ENCODE data around the gene KRT38. TPM values are rescaled to one million over a fixed set of nuclear protein-coding genes. Genes with fewer than 3 reads are reported as not detected.
"Not testable (repeated sequence)": the region's sequence is repeated elsewhere in the genome, so short reads cannot be mapped to it uniquely, and the experiment has no call there.

The KRT38 gene
- polyA plus RNA-seq, 1 donor, result not detected

DNA sequence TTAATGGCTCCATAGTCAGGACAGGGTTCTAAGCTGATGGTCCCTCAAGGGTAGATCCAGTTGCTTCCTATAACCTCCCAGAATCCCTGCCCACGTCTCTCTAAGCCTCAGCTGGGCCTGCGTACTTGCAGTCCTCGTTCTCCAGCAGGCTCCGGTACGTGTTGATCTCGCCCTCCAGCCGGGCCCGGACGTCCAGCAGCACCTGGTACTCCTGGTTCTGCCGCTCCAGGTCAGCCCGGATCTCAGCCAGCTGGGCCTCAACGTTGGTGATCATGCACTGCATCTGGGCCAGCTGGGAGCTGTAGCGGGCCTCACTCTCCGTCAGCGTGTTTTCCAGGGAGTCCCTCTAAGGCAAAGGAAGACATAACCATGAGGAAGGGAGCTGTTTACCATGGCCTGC, 21.9 kb upstream of the KRT38 start:
- no peak for DNase-seq

GRCh38 chr17:41457676-41458075, 16.9 kb upstream of the KRT38 start:
- no peak for DNase-seq

DNA sequence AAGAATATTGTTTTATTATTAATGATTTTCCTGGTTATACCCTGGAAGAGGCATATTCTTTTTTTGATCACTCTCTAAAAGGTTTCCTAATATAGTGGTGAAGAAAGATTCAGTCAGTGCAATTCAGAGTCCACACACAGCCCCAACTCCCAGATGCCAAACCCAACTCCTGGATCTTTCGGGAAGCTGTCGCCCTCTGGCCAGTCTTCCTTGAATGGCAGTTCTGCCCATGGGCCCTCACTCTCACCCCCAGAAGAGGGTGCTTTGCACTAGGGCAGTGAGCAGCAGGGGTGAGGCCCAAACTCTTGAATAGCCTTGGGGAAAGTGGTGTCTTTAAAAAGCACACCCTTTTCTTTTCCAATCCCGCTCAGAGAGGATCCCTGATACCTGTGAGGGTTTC, 15.4 kb upstream of the KRT38 start:
- DNase-seq, result no peak

DNA sequence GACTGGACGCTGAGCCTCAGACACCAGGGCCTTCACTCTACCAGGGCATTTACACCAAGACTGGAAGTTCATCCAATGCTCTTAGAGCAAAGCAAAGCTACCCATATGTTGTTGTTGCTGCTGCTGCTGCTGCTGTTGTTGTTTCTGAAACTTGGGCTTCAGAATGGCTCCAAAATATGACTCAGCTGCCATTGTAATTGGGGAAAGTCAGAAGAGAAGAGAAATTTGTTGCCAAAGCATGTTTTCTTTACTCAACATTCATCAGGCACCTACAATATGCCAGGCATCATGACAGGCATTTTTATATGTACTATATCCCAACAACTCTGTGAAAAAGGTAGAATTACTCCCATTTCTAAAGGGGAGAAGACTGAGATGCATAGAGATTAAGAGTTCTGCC, 14.5 kb upstream of the KRT38 start:
- DNase-seq, result no peak

DNA sequence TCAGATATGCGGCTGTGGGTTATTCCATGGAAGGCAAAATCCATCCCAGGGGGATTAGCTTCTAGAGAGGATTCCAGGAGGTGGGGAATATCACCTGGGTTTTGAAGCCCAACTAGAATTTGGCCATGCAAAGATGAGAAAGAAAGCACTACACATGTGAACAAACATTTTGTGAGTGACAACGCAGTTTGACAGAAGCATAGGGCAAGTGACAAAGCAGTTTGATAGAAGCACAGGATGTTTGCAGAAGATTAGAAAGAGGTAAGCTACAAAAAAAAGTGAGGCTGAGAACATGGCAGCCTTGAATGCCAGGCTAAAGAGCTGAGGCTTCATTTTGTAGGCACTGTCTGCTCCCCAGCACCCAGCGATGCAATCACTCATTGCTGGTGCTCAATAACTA, 12.3 kb upstream of the KRT38 start:
- no peak for DNase-seq

DNA sequence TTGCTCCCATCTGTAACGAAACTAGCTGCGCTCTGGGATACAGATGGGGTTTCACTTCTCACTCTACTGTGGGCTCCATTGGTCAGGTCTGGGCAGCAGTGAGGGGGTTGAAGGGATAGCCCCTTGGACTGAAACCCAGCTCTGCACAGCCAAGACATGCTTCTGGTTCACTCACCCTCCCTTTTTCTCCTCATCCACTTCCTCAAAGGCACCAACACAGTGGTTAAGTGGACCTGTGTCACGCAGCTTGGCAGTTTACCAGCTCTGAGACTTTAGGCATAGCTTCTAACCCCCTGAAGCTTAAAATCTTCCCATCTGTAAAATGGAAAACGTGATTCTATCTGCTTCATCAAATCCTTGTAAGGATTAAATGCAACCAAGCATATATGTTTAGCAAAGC, 11.5 kb upstream of the KRT38 start:
- no peak for DNase-seq

GRCh38 chr17:41451154-41451728, 10.5 kb upstream of the KRT38 start:
- DNase-seq, result no peak

DNA sequence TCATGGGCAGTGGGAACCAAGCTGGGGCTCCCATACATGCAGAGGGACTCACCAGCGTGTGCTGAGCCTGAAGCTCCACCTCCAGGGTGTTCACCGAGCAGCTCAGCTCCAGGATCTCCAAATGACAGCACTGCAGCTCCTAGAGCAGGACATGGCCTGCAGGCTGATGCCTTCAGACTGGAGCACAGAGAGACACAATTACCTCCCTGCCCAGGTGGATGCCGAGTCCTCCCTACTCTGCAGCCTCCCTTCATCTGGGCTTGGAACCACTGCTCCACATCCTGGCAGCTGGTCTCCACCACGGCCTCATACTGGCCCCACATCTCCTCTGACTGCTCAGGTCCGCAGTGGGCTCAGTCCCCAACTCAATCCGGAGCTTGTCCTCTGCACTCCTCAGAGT, 8.2 kb upstream of the KRT38 start:
- DNase-seq, result no peak

- no peak for DNase-seq
These were observed 7.7 kb upstream of the KRT38 start for GRCh38 chr17:41448506-41448905.

DNA sequence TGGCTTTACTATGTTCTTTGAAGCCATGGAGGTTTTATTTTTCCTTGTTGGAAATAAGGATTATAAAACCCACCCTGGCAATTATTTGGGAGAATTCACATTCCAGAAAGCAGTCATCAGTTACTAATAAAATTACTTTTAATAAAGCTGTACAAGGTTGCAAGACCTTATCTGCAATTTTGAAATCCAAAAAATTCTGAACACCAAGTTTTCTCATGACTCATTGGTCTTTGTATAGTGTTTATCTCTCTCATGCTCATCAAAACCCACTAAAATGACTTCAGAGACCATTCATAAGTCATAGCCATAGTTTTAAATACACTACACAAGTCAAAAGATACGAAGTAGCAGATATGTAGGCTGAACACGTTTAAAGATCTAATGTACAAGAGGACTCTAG, 6.0 kb upstream of the KRT38 start:
- no peak for DNase-seq

GRCh38 chr17:41444640-41445039, 3.9 kb upstream of the KRT38 start:
- DNase-seq, result no peak

- DNase-seq, result no peak
These were observed 3.4 kb upstream of the KRT38 start for GRCh38 chr17:41444186-41444585.

DNA sequence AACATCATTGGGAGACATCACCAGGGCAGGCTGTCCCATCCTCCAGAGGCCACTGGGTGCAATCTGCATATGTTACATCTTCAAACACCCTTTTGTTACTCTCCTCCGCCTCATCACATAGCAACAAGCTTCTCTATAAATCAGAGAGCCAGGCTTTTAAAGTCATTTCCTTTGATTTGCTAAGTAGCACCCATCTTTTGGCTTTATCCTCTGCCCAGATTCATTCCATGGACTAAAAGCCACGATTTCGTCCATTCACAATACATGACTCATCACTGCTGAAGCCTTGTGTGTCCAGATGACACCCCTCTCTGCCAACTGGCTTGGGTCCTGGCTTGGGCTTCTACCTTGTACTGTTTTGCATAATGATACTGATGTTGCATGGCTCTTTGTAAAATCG, 2.0 kb upstream of the KRT38 start:
- no peak for DNase-seq

- DNase-seq, result no peak
These were observed 1.4 kb downstream of the KRT38 start for GRCh38 chr17:41439375-41439774.

DNA sequence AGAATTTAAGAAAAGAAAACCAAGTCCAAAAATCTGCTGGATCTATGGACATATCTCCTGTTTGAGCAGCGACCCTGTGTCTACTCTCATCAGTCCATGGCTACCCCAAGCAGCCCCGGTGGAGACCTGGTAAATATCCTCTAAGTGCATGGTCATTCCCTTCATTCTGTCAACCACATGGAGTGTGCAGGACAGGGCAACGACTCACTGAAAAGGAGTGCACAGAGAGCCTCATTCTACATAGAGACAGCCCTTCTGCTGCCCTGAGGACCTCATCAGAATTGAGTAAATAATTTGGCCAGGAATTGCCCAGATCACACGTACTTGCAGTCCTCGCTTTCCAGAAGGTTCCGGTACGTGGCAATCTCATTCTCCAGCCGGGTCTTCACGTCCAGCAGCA, 3.0 kb downstream of the KRT38 start:
- DNase-seq, result no peak

- DNase-seq, result no peak
These were observed 3.5 kb downstream of the KRT38 start for GRCh38 chr17:41437254-41437653.

DNA sequence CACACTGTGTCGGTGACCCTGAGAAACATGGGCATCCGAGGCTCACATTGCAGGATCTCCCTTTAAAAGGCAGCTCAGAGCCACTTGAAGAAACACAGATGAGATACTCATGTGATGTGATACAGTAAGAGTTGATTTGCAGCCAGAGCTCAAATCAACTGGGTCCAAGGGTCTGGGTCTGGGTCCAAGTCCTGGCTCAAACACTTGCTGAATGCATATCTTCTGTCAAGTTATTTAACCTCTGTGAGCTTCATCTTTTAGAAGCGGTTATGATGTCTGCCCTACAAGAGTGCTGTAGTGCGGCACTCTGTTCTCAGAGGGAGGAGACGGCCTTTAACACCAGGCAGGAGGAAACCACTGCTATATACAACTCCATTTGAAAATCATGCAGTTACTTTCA, 6.4 kb downstream of the KRT38 start:
- no peak for DNase-seq

- DNase-seq, result no peak
These were observed 6.8 kb downstream of the KRT38 start for GRCh38 chr17:41434005-41434404.

- DNase-seq, result no peak
These were observed 7.2 kb downstream of the KRT38 start for GRCh38 chr17:41433586-41433985.

- not testable (repeated sequence) for DNase-seq
These were observed 10.4 kb downstream of the KRT38 start for GRCh38 chr17:41430376-41430775.

DNA sequence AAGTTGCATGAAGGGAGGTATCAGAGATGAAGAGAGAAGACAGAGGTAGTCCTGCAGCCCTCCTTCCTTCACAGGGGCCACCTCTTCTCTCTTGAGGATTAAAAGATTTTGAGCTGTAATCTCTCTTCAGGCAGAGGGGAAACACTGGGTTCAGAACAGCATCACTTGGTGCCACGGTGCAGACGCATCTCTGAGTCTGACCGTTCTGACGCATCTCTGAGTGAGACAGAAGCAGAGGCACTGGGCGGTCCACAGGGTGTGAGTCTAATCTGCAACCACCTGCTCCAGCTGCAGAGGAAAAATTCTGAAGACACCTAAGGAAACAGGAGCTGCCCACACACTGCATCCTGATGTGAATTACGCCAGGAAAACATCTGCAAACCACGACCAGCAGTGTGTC, 11.1 kb downstream of the KRT38 start:
- DNase-seq, result no peak

DNA sequence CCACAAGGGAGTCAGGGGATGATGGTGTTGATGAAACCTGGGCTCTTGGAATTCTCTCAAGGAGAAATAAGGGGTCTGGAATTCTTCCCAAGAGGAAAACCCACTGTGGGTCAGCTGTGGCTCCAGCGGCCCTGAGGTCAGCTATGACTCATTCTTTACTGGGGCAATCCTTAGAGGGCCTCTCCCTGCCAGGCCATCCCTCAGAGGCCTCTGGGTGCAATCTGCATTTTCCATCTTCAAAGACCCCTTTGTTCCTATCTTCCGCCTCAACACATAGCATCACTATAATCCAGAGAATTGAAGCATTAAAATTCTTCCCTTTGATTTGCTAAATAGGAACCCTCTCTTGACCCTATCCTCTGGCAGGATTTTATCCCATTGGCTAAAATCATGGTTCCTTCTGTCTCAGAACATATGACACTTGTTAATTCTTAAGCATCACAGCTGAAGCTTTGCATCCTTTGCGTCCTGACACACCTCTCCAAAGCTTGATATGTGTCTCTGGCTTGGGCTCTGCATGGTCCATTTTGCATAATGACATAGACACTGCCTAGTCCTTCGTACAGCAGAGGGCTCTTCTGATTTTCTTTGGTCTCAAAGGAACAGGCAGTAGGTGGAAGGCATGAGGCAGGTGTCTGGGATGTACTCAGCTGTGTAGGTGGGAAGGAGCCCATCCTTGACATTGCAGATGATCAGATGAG, 12.0 kb downstream of the KRT38 start:
- no peak for DNase-seq

- DNase-seq, result no peak
These were observed 16.6 kb downstream of the KRT38 start, which contains the start of gene KRT37 for GRCh38 chr17:41424111-41424635. Gene KRT37 (minus strand): TSS chr17:41424585. CDS start chr17:41424523, 62 bp downstream.

- DNase-seq, result not testable (repeated sequence)
These were observed 18.2 kb downstream of the KRT38 start for GRCh38 chr17:41422586-41422985.

All from left kidney (tissue), 2 donors.